SU-DHL-6 (cell line): ENCODE results near the gene PTPRN2.

Experiments used
- H2AFZ ChIP-seq: fragments of 200-600 bp; sonication (generic); 2 replicates; pipeline ENCODE4 v1.6.1; 2014; ENCODE audit warnings: low read depth, mild to moderate bottlenecking, moderate library complexity, mixed read lengths, antibody characterized with exemption, low read length; ENCODE audit not compliant: severe bottlenecking
- H3F3A ChIP-seq: fragments of 200-600 bp; shearing (Covaris generic); 2 replicates; pipeline ENCODE4 v1.6.0; 2016; ENCODE audit warnings: antibody characterized with exemption, mild to moderate bottlenecking; ENCODE audit not compliant: insufficient read depth
- H3K27ac ChIP-seq: fragments of 200-600 bp; sonication (generic); 2 replicates; pipeline ENCODE4 v1.5.1; 2016; ENCODE audit warnings: low read depth, mild to moderate bottlenecking, low read length, moderate library complexity, mixed read lengths
- H3K27me3 ChIP-seq: fragments of 200-600 bp; sonication (generic), shearing (Covaris generic); 2 replicates; pipeline ENCODE4 v1.6.0; 2014; ENCODE audit warnings: mild to moderate bottlenecking, low read length
- H3K36me3 ChIP-seq: fragments of 200-600 bp; sonication (generic); 2 replicates; pipeline ENCODE4 v1.6.1; 2014; ENCODE audit warnings: mild to moderate bottlenecking, low read length, mixed read lengths
- H3K4me2 ChIP-seq: fragments of 300-600, 200-600 bp; shearing (Covaris generic), sonication (generic); 2 replicates; pipeline ENCODE4 v1.6.0; 2014; ENCODE audit warnings: low read length, low read depth, mild to moderate bottlenecking; ENCODE audit not compliant: poor library complexity, severe bottlenecking
- H3K4me3 ChIP-seq: fragments of 200-600 bp; sonication (generic); 2 replicates; pipeline ENCODE4 v1.5.1; 2014; ENCODE audit warnings: antibody characterized with exemption, low read length, mild to moderate bottlenecking, mixed read lengths; ENCODE audit not compliant: insufficient read depth, poor library complexity, severe bottlenecking
- H3K79me2 ChIP-seq: fragments of 200-600 bp; sonication (generic); 2 replicates; pipeline ENCODE4 v1.6.1; 2014; ENCODE audit warnings: mild to moderate bottlenecking, low read length, moderate library complexity; ENCODE audit not compliant: insufficient read depth
- H3K9ac ChIP-seq: fragments of 200-600 bp; sonication (generic); 2 replicates; pipeline ENCODE4 v1.7.0; 2014; ENCODE audit warnings: mild to moderate bottlenecking, low read length
- H3K9me2 ChIP-seq: fragments of 200-600 bp; sonication (generic); replicated peaks from 2 replicates; pipeline ENCODE4 v1.6.1; 2014; ENCODE audit warnings: low read length; ENCODE audit not compliant: insufficient read depth
- H3K9me3 ChIP-seq: fragments of 200-600 bp; sonication (generic); 2 replicates; pipeline ENCODE4 v1.6.1; 2014; ENCODE audit warnings: low read length, mixed read lengths; ENCODE audit not compliant: insufficient read depth
- H4K20me1 ChIP-seq: fragments of 200-600 bp; sonication (generic); 2 replicates; pipeline ENCODE4 v1.6.1; 2014; ENCODE audit warnings: low read depth, mild to moderate bottlenecking, antibody characterized with exemption, low read length, moderate library complexity, mixed read lengths
- CTCF ChIP-seq: fragments of 200-600 bp; sonication (generic); IDR thresholded peaks from one replicate; pipeline ENCODE4 v1.5.1; 2017; ENCODE audit warnings: antibody characterized with exemption, mild to moderate bottlenecking, low read length, moderate library complexity; ENCODE audit not compliant: insufficient read depth, poor library complexity, severe bottlenecking
- EZH2phosphoT487 ChIP-seq: fragments of 200-600 bp; sonication (generic), shearing (Covaris generic); conservative IDR thresholded peaks from 2 replicates; pipeline ENCODE4 v1.6.1; 2018; ENCODE audit warnings: mild to moderate bottlenecking, antibody characterized with exemption, low read length, moderate library complexity, mixed read lengths

Gene PTPRN2

GRCh38 chr7:158397885-158398284, 189.7 kb downstream of the PTPRN2 start:
- Histone ChIP-seq H3F3A (no peaks in the 10 kb centered on the region), H3K9ac (no peak overlapping the region), H3K4me3 (no peak overlapping the region), H3K79me2 (no peaks in the 10 kb centered on the region), H3K9me2 (no peaks in the 10 kb centered on the region), H3K36me3 (no peaks in the 10 kb centered on the region), H4K20me1 (no peaks in the 10 kb centered on the region), H2AFZ (no peak overlapping the region), H3K27me3 (no peaks in the 10 kb centered on the region), H3K4me2 (no peak overlapping the region), H3K9me3 (no peaks in the 10 kb centered on the region), H3K27ac (no peak overlapping the region)
- TF ChIP-seq EZH2phosphoT487 (no peak), CTCF (no peak)

- Histone ChIP-seq H3K79me2 (no peaks in the 10 kb centered on the region), H2AFZ (no peak overlapping the region)
- TF ChIP-seq EZH2phosphoT487 (no peak), CTCF (no peak)
Measured at GRCh38 chr7:158396982-158397862, 190.4 kb downstream of the PTPRN2 start.

GRCh38 chr7:158396301-158396905, 191.2 kb downstream of the PTPRN2 start:
- Histone ChIP-seq H3K9me2 (no peaks in the 10 kb centered on the region), H3F3A (no peaks in the 10 kb centered on the region), H3K4me3 (no peak overlapping the region), H3K27ac (no peak overlapping the region), H3K9ac (no peak overlapping the region), H4K20me1 (no peaks in the 10 kb centered on the region), H3K27me3 (no peaks in the 10 kb centered on the region), H3K4me2 (no peak overlapping the region), H3K79me2 (no peaks in the 10 kb centered on the region), H2AFZ (no peak overlapping the region), H3K9me3 (no peaks in the 10 kb centered on the region), H3K36me3 (no peaks in the 10 kb centered on the region)
- TF ChIP-seq EZH2phosphoT487 = no peak
- TF ChIP-seq CTCF = no peak

More at GRCh38 chr7:158396982-158397862, 190.4 kb downstream of the PTPRN2 start:
- H3F3A ChIP-seq = no peaks in the 10 kb centered on the region
- H3K36me3 ChIP-seq = no peaks in the 10 kb centered on the region
- no peaks in the 10 kb centered on the region for H3K9me2 ChIP-seq
- H3K27me3 ChIP-seq = no peaks in the 10 kb centered on the region
- H3K4me2 ChIP-seq = no peak overlapping the region
- no peak overlapping the region for H3K4me3 ChIP-seq
- no peaks in the 10 kb centered on the region for H4K20me1 ChIP-seq
- H3K9me3 ChIP-seq = no peaks in the 10 kb centered on the region
- no peak overlapping the region for H3K9ac ChIP-seq
- H3K27ac ChIP-seq = no peak overlapping the region
